Hematopoietic multipotent progenitor cell treated with erythropoietin and hydrocortisone succinate and interleukin-3 and kit ligand, for 4 days (in vitro differentiated cells): ENCODE results near the gene PWWP2B.
"Not testable (repeated sequence)": the region's sequence is repeated elsewhere in the genome, so short reads cannot be mapped to it uniquely, and the experiment has no call there.

Experiments used
- DNase-seq: peaks from one replicate; pipeline ENCODE4 v3.0.0-alpha.2; 2015

Gene PWWP2B

DNA sequence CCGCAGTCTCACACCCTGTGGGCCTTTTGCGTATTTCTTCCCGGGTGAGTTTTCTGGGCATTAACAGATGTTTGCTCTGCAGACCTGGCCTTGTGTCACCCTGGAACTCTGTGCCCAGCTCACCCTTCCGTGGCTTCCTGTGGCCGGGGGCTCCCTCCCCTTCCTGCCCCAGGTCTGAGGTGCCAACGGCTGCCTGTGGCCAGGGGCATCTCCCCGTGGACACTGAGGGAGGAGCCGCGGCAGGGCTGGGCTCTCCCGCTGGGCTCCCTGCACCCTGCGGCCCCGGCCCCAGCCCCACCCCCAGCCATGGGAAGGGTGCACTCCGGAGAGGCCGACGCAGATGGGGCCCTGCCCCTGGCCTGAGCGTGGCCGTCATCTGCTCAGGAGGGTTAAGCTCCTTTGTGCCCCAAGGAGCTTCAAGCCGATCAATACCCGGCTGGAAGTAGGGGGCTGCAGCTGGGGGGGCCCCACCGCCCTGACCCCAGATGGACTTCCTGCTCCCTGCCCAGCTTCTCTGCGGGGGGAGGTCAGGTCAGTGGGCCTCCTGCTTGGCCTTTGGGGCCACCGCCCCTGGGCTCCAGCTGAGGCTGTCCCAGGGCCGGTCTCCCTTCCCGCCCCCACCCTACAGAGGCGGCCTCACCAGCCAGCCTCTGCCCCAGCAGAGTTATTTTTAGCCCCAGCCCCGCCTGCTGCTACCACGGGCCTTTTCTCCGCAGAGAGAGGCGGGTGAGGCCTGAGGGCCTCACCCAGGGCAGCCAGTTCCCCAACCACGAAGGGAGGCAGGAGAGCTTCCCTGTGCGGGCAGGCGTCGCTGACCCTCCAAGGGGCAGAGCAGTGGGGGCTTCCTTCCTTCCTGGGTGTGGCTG lies 24.2 kb downstream of the PWWP2B start:
- DNase-seq: peak; percentile 93

DNA sequence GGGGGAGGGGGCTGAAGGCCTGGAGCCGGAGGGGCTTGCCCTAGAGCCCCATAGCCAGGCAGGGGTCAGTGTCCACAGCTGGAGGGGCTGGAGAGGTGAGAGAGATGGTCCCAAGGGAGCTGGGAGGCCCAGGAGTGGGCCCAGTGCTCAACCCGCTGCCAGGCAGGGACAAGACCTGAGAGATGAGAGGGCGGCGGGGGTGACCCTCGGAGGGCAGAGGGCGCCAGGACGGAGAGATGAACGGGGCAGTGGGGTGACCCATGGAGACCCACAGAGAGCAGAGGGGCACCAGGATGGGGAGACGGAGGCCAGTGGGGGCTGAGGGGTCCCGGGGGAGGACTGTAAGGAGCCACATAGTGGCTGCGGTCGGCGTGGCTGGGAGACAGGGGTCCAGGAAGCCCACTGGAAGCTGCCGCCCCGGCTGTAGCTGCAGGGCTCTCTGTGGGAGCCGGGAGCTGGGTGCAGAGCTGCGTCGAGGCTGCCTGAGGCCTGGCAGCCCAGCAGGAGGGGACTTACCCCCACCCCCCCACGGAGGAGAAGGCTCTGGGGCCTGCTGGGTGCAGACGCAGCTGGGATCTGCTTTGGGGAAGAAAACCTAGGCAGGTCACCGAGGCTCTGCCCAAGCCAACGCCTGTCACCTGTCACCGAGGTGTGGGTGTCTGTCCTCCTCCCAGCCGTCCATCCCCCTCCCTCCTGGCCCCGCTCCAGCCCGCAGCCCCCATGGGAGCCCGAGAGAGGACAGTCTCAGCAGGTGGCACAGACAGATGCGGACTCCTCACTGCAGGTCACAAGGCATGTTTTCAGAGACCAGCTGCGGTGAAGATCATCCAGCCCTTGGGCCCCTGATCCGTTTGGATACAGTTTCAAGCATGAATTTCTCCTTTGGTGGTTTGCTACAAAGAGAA lies 25.1 kb downstream of the PWWP2B start:
- DNase-seq: peak; percentile 32

GRCh38 chr10:132422903-132423825 lies 26.2 kb downstream of the PWWP2B start:
- DNase-seq: peak; percentile 89

GRCh38 chr10:132423966-132424861 lies 27.2 kb downstream of the PWWP2B start:
- no peak for DNase-seq

DNA sequence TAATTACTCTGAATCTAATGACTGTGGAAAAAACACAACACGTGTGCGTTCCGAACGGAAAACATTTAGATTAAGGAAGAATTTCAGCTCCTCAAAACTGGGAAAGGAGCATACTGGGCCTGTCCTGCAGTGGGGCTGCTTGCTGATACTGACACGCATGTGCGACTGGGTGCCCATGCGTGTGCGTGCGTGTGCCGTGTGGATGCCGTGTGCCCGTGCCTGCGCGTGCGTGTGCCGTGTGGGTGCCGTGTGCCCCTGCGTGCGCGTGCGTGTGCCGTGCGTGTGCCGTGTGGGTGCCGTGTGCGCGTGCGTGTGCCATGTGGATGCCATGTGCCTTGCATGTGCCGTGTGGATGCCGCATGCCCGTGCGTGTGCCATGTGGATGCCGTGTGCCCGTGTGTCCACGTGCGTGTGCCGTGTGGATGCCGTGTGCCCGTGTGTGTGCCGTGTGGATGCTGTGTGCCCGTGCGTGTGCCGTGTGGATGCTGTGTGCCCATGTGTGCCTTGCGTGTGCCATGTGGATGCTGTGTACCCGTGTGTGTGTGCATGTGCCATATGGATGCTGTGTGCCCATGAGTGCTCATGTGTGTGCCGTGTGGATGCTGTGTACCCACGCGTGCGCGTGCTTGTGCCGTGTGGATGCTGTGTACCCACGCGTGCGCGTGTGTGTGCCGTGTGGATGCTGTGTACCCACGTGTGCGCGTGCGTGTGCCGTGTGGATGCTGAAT lies 28.2 kb downstream of the PWWP2B start:
- no peak for DNase-seq

DNA sequence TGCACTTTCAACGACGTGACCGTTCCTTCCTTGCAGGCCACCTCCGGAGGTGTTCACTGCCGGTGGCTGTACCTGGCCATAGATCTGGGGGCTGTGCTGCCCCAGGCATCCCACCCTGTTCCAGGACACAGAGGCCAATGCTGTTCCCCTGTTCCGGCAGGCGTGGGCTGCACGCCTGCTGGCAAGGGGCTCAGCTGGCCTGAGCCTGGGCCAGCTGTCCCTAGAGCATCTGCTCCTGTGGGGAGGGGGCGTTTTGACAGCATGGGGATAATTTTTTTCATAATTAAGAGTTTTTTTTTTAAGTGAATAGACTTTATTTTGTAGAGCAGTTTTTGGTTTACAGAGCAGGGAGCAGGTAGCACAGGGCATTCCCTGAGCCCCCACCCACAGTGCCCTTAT lies 28.8 kb downstream of the PWWP2B start:
- DNase-seq: no peak

DNA sequence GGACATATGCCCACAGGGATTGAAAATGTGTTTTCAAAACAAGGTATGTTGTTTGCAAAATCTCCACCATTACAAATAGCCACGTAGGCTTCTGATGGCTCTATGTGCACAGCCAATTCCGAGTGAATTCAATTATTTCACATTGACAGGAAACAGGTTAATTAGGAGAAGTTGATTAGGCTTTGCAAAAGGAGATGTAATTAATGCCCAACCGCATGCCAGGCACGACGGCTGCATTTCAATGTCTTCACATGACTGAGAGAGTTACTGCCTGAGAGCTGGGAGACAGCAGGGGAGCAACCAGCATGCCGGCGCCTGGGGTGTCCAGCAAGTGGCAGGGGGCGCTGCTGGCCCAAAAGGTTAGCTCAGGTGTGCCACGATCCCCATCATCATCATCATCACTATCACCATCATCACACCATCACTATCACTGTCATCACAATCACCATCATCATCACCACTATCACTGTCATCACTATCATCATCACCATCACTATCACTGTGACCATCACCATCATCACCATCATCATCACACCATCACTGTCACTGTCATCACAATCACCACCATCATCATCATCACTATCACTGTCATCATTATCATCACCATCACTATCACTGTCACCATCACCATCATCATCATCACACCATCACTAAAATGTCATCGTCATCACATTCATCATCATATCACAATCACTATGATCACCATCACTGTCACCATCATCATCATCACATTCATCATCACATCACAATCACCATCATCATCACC lies 30.2 kb downstream of the PWWP2B start:
- no peak for DNase-seq

DNA sequence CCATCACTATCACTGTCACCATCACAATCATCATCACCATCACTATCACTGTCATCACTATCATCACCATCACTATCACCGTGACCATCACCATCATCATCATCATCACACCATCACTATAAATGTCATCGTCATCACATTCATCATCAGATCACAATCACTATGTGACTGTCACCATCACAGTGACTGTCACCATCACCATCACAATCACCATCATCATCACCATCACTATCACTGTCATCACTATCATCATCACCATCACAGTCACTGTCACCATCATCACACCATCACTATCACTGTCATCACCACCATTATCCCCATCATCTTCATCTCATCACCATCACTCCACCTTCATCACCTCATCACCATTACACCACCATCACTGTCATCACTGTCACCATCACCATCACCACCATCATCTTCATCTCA lies 31.0 kb downstream of the PWWP2B start:
- no peak for DNase-seq

GRCh38 chr10:132428486-132428995 lies 31.5 kb downstream of the PWWP2B start:
- DNase-seq: no peak

- no peak for DNase-seq
These were observed 32.6 kb downstream of the PWWP2B start for GRCh38 chr10:132429281-132430230.

GRCh38 chr10:132430231-132430743 lies 33.3 kb downstream of the PWWP2B start:
- DNase-seq: no peak

DNA sequence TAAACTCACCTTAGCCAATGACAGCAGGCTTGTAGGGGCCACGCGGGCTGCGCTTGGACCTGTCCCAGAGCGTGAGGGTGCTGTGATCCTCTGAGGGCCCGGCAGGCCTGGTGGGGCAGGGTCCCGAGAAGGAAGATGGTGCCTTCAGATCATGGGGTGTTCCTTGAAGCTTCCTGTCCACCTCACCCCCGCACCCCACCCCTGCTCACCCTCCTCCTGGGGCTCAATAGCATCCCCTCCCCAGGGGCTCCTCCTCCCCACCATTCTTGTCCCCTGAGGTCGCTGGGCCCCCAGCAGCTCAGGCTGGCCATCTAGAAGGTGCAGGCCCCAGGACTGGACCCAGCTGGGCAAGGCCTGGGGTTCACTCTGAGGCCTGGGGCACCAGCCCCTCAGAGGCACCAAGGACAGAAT lies 33.9 kb downstream of the PWWP2B start:
- no peak for DNase-seq

DNA sequence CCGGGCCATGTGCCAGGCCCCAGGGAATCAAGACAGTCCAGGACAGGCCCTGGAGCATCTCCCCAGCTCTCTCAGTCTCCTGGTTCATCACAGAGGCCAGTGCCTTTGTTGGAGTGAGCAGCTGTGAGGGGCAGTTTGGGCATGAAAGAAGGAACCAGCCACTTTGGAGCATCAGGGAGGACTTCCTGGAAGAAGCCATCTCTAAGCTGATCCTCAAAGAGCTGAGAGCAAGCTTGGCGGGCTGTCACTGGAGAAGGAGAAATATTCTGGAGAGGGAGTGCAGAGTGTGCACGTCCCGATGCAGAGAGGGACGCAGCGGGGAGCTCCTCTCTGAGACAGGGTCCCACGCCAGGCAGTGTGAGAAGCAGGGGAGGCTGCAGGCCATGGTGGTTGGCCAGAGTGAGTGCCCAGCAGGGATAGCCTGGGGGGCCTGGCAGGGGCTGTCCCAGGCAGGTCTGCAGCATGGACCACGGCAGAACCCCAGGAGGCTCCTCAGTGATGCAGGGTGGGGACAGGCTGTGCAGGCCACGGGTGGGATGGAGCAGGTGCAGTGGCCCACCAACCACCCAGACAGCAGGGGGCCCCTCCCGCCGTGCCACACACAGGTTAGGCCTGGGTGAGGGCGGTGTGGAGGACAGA lies 34.7 kb downstream of the PWWP2B start:
- DNase-seq: no peak

GRCh38 chr10:132432176-132432540 lies 35.2 kb downstream of the PWWP2B start:
- no peak for DNase-seq

- no peak for DNase-seq
These were observed 36.8 kb downstream of the PWWP2B start for GRCh38 chr10:132433671-132434340.

DNA sequence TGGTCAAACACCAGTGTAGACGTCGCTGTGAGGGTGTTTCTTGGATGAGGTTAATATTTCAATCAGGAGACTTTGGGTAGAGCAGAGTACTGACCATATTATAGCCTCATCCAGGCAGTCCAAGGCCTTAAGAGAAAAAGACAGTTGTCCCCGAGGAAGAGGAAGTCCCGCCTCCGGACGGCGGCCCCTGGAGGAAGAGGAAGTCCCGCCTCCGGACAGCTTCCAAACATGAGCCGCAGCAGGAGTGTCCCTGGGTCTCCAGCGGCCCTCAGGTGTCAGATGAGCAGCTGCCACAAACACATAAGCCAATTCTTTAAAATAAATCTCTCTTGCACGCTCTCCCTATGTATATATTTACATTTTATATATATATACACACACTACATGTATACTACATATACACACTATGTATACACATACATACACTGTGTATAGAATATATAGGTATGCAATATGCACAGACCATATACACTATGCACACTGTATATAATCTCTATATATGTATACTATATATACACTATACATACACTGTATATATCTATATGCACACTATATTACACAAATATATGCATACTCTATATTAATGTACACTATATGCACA lies 37.5 kb downstream of the PWWP2B start:
- DNase-seq: peak; percentile 89

- DNase-seq: not testable (repeated sequence)
These were observed 38.3 kb downstream of the PWWP2B start for GRCh38 chr10:132435320-132435719.
